Fibroblast of pulmonary artery (primary cell): ENCODE results near the gene ST8SIA2.

Experiments used
- DNase-seq: peaks from one replicate; pipeline ENCODE4 v3.0.0-alpha.2; 2010; ENCODE audit warnings: low read depth
- H3K4me3 ChIP-seq: replicated peaks from 2 replicates; pipeline ENCODE4 v1.5.1; 2011; ENCODE audit warnings: low read depth, mild to moderate bottlenecking, control low read depth, low read length, moderate library complexity
- TF ChIP-seq, protein P1 (sequence below): IDR thresholded peaks from 2 replicates; pipeline ENCODE4 v1.5.1; 2011; ENCODE audit warnings: mild to moderate bottlenecking, control low read depth, low read length, inconsistent platforms; ENCODE audit errors: missing control alignments

The ST8SIA2 gene

DNA sequence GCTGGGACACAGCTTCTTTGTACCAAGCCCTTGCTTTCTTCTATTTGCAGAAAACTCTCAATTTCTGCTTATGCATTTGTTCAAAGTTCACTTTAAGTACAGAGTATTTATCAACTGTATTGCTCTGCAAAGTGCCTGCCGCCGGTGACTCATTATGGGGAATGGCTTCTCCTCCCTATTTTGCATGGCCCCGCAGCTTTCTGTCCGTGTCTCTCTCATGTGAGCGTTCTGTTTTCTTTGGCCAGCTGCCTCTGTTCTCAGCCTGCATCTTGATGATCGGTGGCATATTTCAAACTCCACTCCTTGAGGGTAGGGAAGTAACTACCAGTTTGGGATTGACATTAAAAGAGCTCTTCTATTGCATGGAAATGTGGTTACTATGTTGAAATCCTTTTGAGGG lies 28.6 kb upstream of the ST8SIA2 start:
- no peak overlapping the region for H3K4me3 ChIP-seq
- peak; percentile 2 for DNase-seq
- TF ChIP-seq, protein P1, sequence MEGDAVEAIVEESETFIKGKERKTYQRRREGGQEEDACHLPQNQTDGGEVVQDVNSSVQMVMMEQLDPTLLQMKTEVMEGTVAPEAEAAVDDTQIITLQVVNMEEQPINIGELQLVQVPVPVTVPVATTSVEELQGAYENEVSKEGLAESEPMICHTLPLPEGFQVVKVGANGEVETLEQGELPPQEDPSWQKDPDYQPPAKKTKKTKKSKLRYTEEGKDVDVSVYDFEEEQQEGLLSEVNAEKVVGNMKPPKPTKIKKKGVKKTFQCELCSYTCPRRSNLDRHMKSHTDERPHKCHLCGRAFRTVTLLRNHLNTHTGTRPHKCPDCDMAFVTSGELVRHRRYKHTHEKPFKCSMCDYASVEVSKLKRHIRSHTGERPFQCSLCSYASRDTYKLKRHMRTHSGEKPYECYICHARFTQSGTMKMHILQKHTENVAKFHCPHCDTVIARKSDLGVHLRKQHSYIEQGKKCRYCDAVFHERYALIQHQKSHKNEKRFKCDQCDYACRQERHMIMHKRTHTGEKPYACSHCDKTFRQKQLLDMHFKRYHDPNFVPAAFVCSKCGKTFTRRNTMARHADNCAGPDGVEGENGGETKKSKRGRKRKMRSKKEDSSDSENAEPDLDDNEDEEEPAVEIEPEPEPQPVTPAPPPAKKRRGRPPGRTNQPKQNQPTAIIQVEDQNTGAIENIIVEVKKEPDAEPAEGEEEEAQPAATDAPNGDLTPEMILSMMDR = no peak

DNA sequence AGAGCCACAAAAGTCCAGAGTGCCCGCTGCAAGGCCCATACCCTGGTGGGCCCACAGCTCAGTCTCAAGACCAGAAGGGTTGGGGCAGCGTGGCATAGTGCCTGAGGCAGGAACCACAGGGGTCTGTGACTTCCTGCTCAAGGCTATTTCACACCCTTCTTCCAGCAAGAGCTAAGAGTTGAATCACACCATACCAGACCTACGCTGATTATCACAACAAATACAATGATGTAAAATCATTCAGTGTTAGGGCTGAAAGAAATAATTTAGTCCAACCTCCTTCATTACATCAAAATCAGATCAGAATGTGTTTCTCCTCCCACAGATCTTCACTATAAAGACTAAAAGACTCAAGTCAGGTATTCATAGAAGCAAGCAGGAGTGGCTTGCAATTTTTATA lies 27.8 kb upstream of the ST8SIA2 start:
- TF ChIP-seq, protein P1 = no peak
- H3K4me3 ChIP-seq = no peak overlapping the region
- no peak for DNase-seq

DNA sequence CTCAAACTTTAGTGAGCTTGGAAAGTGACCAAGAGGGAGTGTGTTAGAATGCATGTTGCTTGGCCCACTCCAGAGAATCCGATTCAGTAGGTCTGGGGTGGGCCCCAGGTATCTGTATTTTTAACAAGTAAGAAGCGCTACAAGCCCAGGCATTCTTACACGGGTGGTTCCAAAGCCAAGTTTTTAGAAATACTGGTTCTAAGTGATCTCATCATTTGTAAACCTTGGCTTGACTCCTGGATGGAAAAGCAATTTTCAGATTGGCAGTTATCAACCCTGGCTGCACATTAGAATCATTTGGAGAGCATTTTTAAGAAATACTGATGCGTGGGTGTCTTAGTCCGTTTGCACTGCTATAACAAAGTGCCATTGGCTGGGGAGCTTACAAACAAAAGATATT lies 27.3 kb upstream of the ST8SIA2 start:
- TF ChIP-seq, protein P1 = no peak
- H3K4me3 ChIP-seq = no peak overlapping the region

DNA sequence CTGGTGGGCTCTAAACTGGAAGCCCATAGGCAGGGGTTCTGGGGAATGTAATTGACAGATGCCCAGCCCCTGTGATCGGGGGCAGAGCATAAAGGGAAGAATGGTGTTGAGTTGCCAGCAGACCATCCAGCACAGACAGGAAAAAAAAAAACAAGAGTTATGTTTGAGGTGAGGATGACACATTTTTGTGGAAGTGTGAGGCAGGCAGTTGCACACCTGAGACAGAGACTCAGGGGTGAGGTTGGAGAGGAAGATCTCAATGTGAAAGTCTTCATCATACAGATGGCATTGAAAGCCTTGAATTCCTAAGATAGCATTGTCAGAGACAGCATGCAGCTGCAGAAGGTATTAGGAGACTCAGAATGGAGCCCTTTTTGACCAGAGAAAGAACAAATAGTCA lies 18.6 kb upstream of the ST8SIA2 start:
- DNase-seq = no peak
- H3K4me3 ChIP-seq = no peak overlapping the region

More for the DNA sequence above, 27.3 kb upstream of the ST8SIA2 start:
- no peak for DNase-seq

DNA sequence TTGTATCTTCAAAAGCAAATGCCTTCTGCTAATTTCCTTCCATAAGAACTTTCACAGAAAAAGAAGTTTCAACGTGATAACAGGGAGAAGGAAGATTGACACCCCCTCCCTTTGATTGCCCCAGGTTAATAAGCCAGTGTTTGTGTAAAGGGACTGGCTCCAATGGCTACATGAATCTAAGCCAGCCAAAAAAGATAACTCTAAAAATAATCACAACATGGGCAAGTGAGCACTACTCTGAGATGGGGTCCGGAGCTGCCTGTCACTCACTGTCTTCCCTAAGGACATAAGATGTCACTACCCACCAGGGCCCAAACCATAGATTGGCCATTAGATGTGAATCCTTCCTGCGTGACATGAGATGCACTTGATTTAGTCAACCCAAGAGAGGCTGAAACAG lies 17.6 kb upstream of the ST8SIA2 start:
- no peak overlapping the region for H3K4me3 ChIP-seq
- no peak for DNase-seq
- TF ChIP-seq, protein P1 = no peak

More for the DNA sequence above, 18.6 kb upstream of the ST8SIA2 start:
- TF ChIP-seq, protein P1 = no peak

DNA sequence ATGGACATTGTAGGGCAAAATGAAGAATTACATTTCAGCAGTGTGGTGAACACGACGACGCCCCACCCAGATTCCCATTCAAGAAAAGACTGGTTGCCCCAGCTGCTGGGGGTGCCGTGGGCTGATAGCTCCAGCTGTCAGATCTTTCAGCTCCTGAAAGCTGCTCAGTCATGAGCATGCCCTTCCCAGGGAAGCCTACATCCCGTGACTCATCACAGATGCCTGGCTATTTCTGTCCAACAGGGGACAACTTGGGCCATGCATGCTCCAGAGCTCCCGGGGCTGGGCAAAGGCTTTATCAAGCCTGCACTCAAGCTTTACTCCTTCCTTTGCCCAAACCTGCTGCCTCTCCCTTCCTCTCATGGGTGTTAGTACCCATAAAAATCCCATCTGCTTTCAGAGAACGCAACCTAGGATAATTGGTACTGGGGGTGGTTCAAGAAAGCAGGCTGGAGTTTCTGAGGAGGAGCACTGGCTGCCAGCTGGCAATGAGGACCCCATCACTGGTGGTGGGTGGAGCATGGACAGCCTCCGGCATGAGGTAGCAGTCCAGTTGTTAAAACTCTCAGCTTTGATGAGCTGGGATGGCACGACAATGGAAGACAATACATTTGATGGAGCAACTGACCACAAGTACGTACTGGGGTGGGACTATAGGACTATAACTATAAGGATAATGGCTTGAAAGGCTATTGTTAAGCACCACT lies 16.4 kb upstream of the ST8SIA2 start:
- TF ChIP-seq, protein P1 = no peak
- DNase-seq = no peak

More for the DNA sequence above, 16.4 kb upstream of the ST8SIA2 start:
- no peak overlapping the region for H3K4me3 ChIP-seq
